DND-41 (cell line): ENCODE data around the gene MRPL20.

Experiments
- CTCF ChIP-seq: IDR thresholded peaks from 2 replicates; pipeline ENCODE4 v1.5.1; 2012; ENCODE audit warnings: borderline replicate concordance, low read length, moderate library complexity, mild to moderate bottlenecking; ENCODE audit not compliant: poor library complexity, severe bottlenecking; ENCODE audit errors: extremely low read depth
- EZH2 ChIP-seq: IDR thresholded peaks from 3 replicates; pipeline ENCODE4 v1.6.1; 2012; ENCODE audit warnings: borderline replicate concordance, low read depth, mild to moderate bottlenecking, moderate library complexity, low read length, inconsistent platforms; ENCODE audit not compliant: severe bottlenecking

GRCh38 chr1:1449099-1449739 is 42.1 kb upstream of the MRPL20 start, which contains the start of gene ATAD3C:
- TF ChIP-seq CTCF, result no peak
- TF ChIP-seq EZH2, result no peak
